Measurements from ENCODE around the gene ZNF44. TPM values are rescaled to one million over a fixed set of nuclear protein-coding genes. Genes with fewer than 3 reads are reported as not detected.
A peak's percentile ranks its signal among the peaks of the same experiment; 100 is the strongest.

The ZNF44 gene
- total and polyA plus RNA-seq, 2 of the 13 experiments (the other 11 are each of a cell fraction or from before 2014, with no cell fraction given), result 6.9 to 15.7 TPM

DNA sequence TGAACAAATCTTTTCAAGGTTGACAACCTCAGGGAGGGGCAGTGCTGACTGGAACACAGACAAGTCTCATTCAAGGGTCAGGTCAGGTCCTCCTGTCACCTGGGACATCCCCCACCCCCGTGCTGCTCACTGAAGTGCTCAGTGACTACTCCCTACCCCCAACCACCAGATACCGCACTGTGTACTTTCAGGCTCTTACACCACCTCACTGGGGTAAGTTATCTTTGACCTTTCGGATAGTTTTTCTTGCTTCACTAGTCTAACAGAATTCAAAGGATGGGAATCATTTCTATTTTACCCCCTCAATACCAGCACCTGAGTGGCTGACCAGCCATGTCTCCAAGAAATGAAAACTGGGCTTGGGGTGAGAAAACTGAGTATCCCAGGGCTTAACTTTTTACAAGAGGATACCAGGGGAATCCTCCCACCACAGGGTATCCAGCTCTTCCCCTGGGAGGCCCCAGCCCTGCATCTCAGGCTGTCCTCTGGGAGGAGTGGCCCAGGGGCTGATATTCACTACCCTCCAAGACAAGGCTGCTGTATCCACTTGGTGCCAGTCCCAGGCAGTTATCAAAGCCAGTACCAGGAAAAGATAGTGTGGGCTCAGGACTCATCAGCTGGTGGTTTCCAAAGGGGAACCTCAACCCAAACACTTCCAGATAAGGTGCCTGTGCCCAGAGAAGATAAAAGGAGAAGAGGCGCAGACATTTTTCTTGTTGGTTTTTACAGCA, 36.7 kb upstream of the ZNF44 start (continued):
- TF ChIP-seq ZNF260 (CRISPR knock-in tag; IDR thresholded peaks at IDR 0.05; ENCODE audit: borderline replicate concordance, low read depth), result no peak
- TF ChIP-seq, protein P1, sequence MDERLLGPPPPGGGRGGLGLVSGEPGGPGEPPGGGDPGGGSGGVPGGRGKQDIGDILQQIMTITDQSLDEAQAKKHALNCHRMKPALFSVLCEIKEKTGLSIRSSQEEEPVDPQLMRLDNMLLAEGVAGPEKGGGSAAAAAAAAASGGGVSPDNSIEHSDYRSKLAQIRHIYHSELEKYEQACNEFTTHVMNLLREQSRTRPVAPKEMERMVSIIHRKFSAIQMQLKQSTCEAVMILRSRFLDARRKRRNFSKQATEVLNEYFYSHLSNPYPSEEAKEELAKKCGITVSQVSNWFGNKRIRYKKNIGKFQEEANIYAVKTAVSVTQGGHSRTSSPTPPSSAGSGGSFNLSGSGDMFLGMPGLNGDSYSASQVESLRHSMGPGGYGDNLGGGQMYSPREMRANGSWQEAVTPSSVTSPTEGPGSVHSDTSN (CRISPR knock-in tag; IDR thresholded peaks at IDR 0.05), result no peak
- TF ChIP-seq ZFP36L1 (CRISPR knock-in tag; IDR thresholded peaks at IDR 0.05), result no peak
- peak; percentile 61; the same call in 1 of the 2 replicates for TF ChIP-seq ZNF747 (CRISPR knock-in tag; IDR thresholded peaks at IDR 0.05; ENCODE audit: borderline replicate concordance)
- TF ChIP-seq, protein P2, sequence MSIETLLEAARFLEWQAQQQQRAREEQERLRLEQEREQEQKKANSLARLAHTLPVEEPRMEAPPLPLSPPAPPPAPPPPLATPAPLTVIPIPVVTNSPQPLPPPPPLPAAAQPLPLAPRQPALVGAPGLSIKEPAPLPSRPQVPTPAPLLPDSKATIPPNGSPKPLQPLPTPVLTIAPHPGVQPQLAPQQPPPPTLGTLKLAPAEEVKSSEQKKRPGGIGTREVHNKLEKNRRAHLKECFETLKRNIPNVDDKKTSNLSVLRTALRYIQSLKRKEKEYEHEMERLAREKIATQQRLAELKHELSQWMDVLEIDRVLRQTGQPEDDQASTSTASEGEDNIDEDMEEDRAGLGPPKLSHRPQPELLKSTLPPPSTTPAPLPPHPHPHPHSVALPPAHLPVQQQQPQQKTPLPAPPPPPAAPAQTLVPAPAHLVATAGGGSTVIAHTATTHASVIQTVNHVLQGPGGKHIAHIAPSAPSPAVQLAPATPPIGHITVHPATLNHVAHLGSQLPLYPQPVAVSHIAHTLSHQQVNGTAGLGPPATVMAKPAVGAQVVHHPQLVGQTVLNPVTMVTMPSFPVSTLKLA (IDR thresholded peaks at IDR 0.05), result no peak
- TF ChIP-seq POLR2AphosphoS2 (IDR thresholded peaks at IDR 0.05; ENCODE audit: low read depth, low read length), result 0 out of 2 replicates have a peak, but pooled peaks have one; percentile 45
- no peak for TF ChIP-seq CCAR2 (optimal IDR thresholded peaks at IDR 0.05; ENCODE audit: low read depth, low read length)
- TF ChIP-seq, protein P3, sequence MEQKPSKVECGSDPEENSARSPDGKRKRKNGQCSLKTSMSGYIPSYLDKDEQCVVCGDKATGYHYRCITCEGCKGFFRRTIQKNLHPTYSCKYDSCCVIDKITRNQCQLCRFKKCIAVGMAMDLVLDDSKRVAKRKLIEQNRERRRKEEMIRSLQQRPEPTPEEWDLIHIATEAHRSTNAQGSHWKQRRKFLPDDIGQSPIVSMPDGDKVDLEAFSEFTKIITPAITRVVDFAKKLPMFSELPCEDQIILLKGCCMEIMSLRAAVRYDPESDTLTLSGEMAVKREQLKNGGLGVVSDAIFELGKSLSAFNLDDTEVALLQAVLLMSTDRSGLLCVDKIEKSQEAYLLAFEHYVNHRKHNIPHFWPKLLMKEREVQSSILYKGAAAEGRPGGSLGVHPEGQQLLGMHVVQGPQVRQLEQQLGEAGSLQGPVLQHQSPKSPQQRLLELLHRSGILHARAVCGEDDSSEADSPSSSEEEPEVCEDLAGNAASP (CRISPR knock-in tag; IDR thresholded peaks at IDR 0.05; ENCODE audit: borderline replicate concordance), result peak; percentile 98
- TF ChIP-seq ZNF570 (CRISPR knock-in tag; IDR thresholded peaks at IDR 0.05; ENCODE audit: borderline replicate concordance), result no peak
- peak; percentile 58 for TF ChIP-seq CHD2 (IDR thresholded peaks at IDR 0.05; ENCODE audit: low read depth, low read length)
- 0 out of 2 replicates have a peak, but pooled peaks have one; percentile 72 for TF ChIP-seq MTA1 (CRISPR knock-in tag; IDR thresholded peaks at IDR 0.05; ENCODE audit: borderline replicate concordance)
- TF ChIP-seq, protein P4, sequence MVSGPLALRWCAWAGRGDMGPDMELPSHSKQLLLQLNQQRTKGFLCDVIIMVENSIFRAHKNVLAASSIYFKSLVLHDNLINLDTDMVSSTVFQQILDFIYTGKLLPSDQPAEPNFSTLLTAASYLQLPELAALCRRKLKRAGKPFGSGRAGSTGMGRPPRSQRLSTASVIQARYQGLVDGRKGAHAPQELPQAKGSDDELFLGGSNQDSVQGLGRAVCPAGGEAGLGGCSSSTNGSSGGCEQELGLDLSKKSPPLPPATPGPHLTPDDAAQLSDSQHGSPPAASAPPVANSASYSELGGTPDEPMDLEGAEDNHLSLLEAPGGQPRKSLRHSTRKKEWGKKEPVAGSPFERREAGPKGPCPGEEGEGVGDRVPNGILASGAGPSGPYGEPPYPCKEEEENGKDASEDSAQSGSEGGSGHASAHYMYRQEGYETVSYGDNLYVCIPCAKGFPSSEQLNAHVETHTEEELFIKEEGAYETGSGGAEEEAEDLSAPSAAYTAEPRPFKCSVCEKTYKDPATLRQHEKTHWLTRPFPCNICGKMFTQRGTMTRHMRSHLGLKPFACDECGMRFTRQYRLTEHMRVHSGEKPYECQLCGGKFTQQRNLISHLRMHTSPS (CRISPR knock-in tag; IDR thresholded peaks at IDR 0.05; ENCODE audit: low read depth), result no peak
- TF ChIP-seq PAWR (CRISPR knock-in tag; IDR thresholded peaks at IDR 0.05; ENCODE audit: borderline replicate concordance), result no peak
- TF ChIP-seq, protein P5, sequence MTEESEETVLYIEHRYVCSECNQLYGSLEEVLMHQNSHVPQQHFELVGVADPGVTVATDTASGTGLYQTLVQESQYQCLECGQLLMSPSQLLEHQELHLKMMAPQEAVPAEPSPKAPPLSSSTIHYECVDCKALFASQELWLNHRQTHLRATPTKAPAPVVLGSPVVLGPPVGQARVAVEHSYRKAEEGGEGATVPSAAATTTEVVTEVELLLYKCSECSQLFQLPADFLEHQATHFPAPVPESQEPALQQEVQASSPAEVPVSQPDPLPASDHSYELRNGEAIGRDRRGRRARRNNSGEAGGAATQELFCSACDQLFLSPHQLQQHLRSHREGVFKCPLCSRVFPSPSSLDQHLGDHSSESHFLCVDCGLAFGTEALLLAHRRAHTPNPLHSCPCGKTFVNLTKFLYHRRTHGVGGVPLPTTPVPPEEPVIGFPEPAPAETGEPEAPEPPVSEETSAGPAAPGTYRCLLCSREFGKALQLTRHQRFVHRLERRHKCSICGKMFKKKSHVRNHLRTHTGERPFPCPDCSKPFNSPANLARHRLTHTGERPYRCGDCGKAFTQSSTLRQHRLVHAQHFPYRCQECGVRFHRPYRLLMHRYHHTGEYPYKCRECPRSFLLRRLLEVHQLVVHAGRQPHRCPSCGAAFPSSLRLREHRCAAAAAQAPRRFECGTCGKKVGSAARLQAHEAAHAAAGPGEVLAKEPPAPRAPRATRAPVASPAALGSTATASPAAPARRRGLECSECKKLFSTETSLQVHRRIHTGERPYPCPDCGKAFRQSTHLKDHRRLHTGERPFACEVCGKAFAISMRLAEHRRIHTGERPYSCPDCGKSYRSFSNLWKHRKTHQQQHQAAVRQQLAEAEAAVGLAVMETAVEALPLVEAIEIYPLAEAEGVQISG (CRISPR knock-in tag; IDR thresholded peaks at IDR 0.05), result peak; percentile 66
- TF ChIP-seq ZNF775 (CRISPR knock-in tag; IDR thresholded peaks at IDR 0.05; ENCODE audit: borderline replicate concordance), result no peak
- TF ChIP-seq ZNF205 (CRISPR knock-in tag; IDR thresholded peaks at IDR 0.05), result 0 out of 2 replicates have a peak, but pooled peaks have one; percentile 57
- no peak for TF ChIP-seq PHB2 (IDR thresholded peaks at IDR 0.05; ENCODE audit: partially characterized antibody)
- no peak for TF ChIP-seq ZNF3 (CRISPR knock-in tag; IDR thresholded peaks at IDR 0.05)
- TF ChIP-seq ZNF383 (CRISPR knock-in tag; IDR thresholded peaks at IDR 0.05; ENCODE audit: borderline replicate concordance), result no peak
- no peak for TF ChIP-seq ZSCAN22 (CRISPR knock-in tag; IDR thresholded peaks at IDR 0.05)
- no peak for TF ChIP-seq ATF7-NPFF (CRISPR knock-in tag; IDR thresholded peaks at IDR 0.05; ENCODE audit: low read depth)

Measured in HepG2 (cell line).